NCI-H2196 (cell line): ENCODE results near the gene DCK.

Source experiments
- DNase-seq: peaks from one replicate; lab custom pipeline; 2025; ENCODE audit not compliant: unreplicated experiment; lab: John Stamatoyannopoulos, UW

DCK gene

GRCh38 chr4:70993181-70994068 is at the start of gene DCK:
TSS of gene DCK (plus strand) at chr4:70993649. CDS start at chr4:70993836, 187 bp downstream.
- peak; percentile 86 for DNase-seq

- DNase-seq, result no peak
Observed at GRCh38 chr4:70945046-70945445, 48.4 kb upstream of the DCK start.

- DNase-seq, result no peak
Observed at GRCh38 chr4:70945452-70946055, 47.9 kb upstream of the DCK start.

- no peak for DNase-seq
Observed at GRCh38 chr4:70946939-70947338, 46.5 kb upstream of the DCK start.

- no peak for DNase-seq
Observed at GRCh38 chr4:70948665-70949260, 44.7 kb upstream of the DCK start.

GRCh38 chr4:70954032-70954431 is 39.4 kb upstream of the DCK start:
- no peak for DNase-seq

- no peak for DNase-seq
Observed at GRCh38 chr4:70956549-70957210, 36.8 kb upstream of the DCK start.

GRCh38 chr4:70958681-70959080 is 34.8 kb upstream of the DCK start:
- no peak for DNase-seq

- DNase-seq, result no peak
Observed at GRCh38 chr4:70969076-70969475, 24.4 kb upstream of the DCK start.

GRCh38 chr4:70976252-70976651 is 17.2 kb upstream of the DCK start:
- DNase-seq, result no peak

GRCh38 chr4:70979445-70980008 is 13.9 kb upstream of the DCK start:
- no peak for DNase-seq

GRCh38 chr4:70980196-70980595 is 13.3 kb upstream of the DCK start:
- DNase-seq, result no peak

GRCh38 chr4:70984106-70984505 is 9.3 kb upstream of the DCK start:
- DNase-seq, result no peak

- no peak for DNase-seq
Observed at GRCh38 chr4:70984589-70984988, 8.9 kb upstream of the DCK start.

- DNase-seq, result no peak
Observed at GRCh38 chr4:70991596-70991995, 1.9 kb upstream of the DCK start.

GRCh38 chr4:70992391-70992881 is 1.0 kb upstream of the DCK start:
- peak; percentile 16 for DNase-seq

- no peak for DNase-seq
Observed at GRCh38 chr4:70994069-70994366, 569 bp downstream of the DCK start.

- DNase-seq, result no peak
Observed at GRCh38 chr4:70994387-70995099, 1.1 kb downstream of the DCK start.

- DNase-seq, result no peak
Observed at GRCh38 chr4:70996018-70996360, 2.5 kb downstream of the DCK start.

GRCh38 chr4:70997036-70997435 is 3.6 kb downstream of the DCK start:
- DNase-seq, result no peak

GRCh38 chr4:70997546-70997945 is 4.1 kb downstream of the DCK start:
- DNase-seq, result no peak
